ENCODE data around the gene TBC1D2.
"Not testable (repeated sequence)": the region's sequence is repeated elsewhere in the genome, so short reads cannot be mapped to it uniquely, and the experiment has no call there.

The TBC1D2 gene

GRCh38 chr9:98191671-98192502 is 63.6 kb downstream of the TBC1D2 start:
- no peak for DNase-seq (ENCODE audit: low read depth)

GRCh38 chr9:98191181-98191608 is 64.3 kb downstream of the TBC1D2 start:
- DNase-seq (ENCODE audit: low read depth), result no peak

- DNase-seq (ENCODE audit: low read depth), result no peak
Measured at GRCh38 chr9:98190757-98191105, 64.7 kb downstream of the TBC1D2 start.

GRCh38 chr9:98189412-98189811 is 66.0 kb downstream of the TBC1D2 start:
- DNase-seq (ENCODE audit: low read depth), result no peak

- no peak for DNase-seq (ENCODE audit: low read depth)
Measured at GRCh38 chr9:98187926-98188325, 67.5 kb downstream of the TBC1D2 start.

GRCh38 chr9:98186236-98186635 is 69.2 kb downstream of the TBC1D2 start:
- DNase-seq (ENCODE audit: low read depth), result no peak

GRCh38 chr9:98185611-98186171 is 69.8 kb downstream of the TBC1D2 start:
- DNase-seq (ENCODE audit: low read depth), result no peak

- DNase-seq (ENCODE audit: low read depth), result no peak
Measured at GRCh38 chr9:98185021-98185567, 70.4 kb downstream of the TBC1D2 start.

GRCh38 chr9:98184326-98184725 is 71.1 kb downstream of the TBC1D2 start:
- DNase-seq (ENCODE audit: low read depth), result no peak

GRCh38 chr9:98182889-98183599 is 72.4 kb downstream of the TBC1D2 start:
- DNase-seq (ENCODE audit: low read depth), result no peak

- DNase-seq (ENCODE audit: low read depth), result peak; percentile 46
Measured at GRCh38 chr9:98182069-98182820, 73.2 kb downstream of the TBC1D2 start.

- no peak for DNase-seq (ENCODE audit: low read depth)
Measured at GRCh38 chr9:98181746-98182068, 73.7 kb downstream of the TBC1D2 start.

GRCh38 chr9:98180996-98181395 is 74.5 kb downstream of the TBC1D2 start:
- DNase-seq (ENCODE audit: low read depth), result no peak

GRCh38 chr9:98178874-98179850 is 76.3 kb downstream of the TBC1D2 start:
- DNase-seq (ENCODE audit: low read depth), result no peak

GRCh38 chr9:98176391-98177259 is 78.8 kb downstream of the TBC1D2 start:
- no peak for DNase-seq (ENCODE audit: low read depth)

- DNase-seq (ENCODE audit: low read depth), result no peak
Measured at GRCh38 chr9:98175762-98176161, 79.7 kb downstream of the TBC1D2 start.

- no peak for DNase-seq (ENCODE audit: low read depth)
Measured at GRCh38 chr9:98175028-98175569, 80.3 kb downstream of the TBC1D2 start.

GRCh38 chr9:98174502-98174918 is 80.9 kb downstream of the TBC1D2 start:
- not testable (repeated sequence) for DNase-seq (ENCODE audit: low read depth)

- no peak for DNase-seq (ENCODE audit: low read depth)
Measured at GRCh38 chr9:98173181-98173580, 82.3 kb downstream of the TBC1D2 start.

GRCh38 chr9:98172604-98173003 is 82.8 kb downstream of the TBC1D2 start:
- no peak for DNase-seq (ENCODE audit: low read depth)
